ENCODE data around the gene HACD2. TPM values are rescaled to one million over a fixed set of nuclear protein-coding genes. Genes with fewer than 3 reads are reported as not detected.

HACD2 gene
- polyA plus RNA-seq, 1 donor (not counting 4 experiments of a cell fraction or from before 2014, with no cell fraction given) = 124 TPM

- FAIRE-seq (no peak), DNase-seq (ENCODE audit: low read depth, low spot score) (no peak)
- H4K20me1 ChIP-seq (ENCODE audit: control insufficient read depth, extremely low read depth, insufficient read depth, low read length) = no peaks in the 10 kb centered on the region
- peaks cover 2% of the 10 kb centered on the region for H3K9me3 ChIP-seq (ENCODE audit: control insufficient read depth, low read depth, low read length)
- H3K27me3 ChIP-seq (ENCODE audit: control insufficient read depth, extremely low read depth, insufficient read depth, low read length) = no peaks in the 10 kb centered on the region
- no peak overlapping the region for H2AFZ ChIP-seq (ENCODE audit: control insufficient read depth, low read length)
- H3K36me3 ChIP-seq (ENCODE audit: control insufficient read depth in 2 of 2, extremely low read depth in 1 of 2, insufficient read depth in 2 of 2, low read length in 2 of 2) = peaks cover 6 to 9% of the 10 kb centered on the region in 2 experiments
- dilution Hi-C loops (cut with MboI; ENCODE audit: extremely low pct_ligation_motif_present, low sequenced_read_pairs) = no loop called here
- H3K4me2 ChIP-seq (ENCODE audit: control insufficient read depth, extremely low read depth, insufficient read depth, low read depth, low read length) = no peak overlapping the region
- no peak overlapping the region for H3K4me3 ChIP-seq (ENCODE audit: control insufficient read depth in 2 of 3, extremely low read depth in 1 of 3, insufficient read depth in 2 of 3, low read depth in 1 of 3, low read length in 3 of 3)
- TF ChIP-seq EZH2 (IDR thresholded peaks at IDR 0.05; ENCODE audit: low read length) = no peak
- TF ChIP-seq, protein P1, sequence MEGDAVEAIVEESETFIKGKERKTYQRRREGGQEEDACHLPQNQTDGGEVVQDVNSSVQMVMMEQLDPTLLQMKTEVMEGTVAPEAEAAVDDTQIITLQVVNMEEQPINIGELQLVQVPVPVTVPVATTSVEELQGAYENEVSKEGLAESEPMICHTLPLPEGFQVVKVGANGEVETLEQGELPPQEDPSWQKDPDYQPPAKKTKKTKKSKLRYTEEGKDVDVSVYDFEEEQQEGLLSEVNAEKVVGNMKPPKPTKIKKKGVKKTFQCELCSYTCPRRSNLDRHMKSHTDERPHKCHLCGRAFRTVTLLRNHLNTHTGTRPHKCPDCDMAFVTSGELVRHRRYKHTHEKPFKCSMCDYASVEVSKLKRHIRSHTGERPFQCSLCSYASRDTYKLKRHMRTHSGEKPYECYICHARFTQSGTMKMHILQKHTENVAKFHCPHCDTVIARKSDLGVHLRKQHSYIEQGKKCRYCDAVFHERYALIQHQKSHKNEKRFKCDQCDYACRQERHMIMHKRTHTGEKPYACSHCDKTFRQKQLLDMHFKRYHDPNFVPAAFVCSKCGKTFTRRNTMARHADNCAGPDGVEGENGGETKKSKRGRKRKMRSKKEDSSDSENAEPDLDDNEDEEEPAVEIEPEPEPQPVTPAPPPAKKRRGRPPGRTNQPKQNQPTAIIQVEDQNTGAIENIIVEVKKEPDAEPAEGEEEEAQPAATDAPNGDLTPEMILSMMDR (optimal IDR thresholded peaks at IDR 0.05 in 1 of 3, IDR thresholded peaks at IDR 0.05 in 1 of 3, conservative IDR thresholded peaks at IDR 0.05 in 1 of 3; ENCODE audit: extremely low read depth in 1 of 3, insufficient read depth in 2 of 3, low read length in 3 of 3) = no peak
- peaks cover 6% of the 10 kb centered on the region for H3K4me1 ChIP-seq (ENCODE audit: control insufficient read depth, extremely low read depth, insufficient read depth, low read length)
- peaks cover 23% of the 10 kb centered on the region for H3K79me2 ChIP-seq (ENCODE audit: control insufficient read depth, insufficient read depth, low read length)
- H3K27ac ChIP-seq (ENCODE audit: control insufficient read depth, insufficient read depth, low read length) = no peak overlapping the region
- H3K9ac ChIP-seq (ENCODE audit: control insufficient read depth, extremely low read depth, insufficient read depth, low read length) = no peak overlapping the region
- H3K9me1 ChIP-seq (ENCODE audit: control insufficient read depth, extremely low read depth, insufficient read depth, low read length) = no peaks in the 10 kb centered on the region
These were observed 8.5 kb upstream of the HACD2 start for GRCh38 chr3:123593381-123593780.

DNA sequence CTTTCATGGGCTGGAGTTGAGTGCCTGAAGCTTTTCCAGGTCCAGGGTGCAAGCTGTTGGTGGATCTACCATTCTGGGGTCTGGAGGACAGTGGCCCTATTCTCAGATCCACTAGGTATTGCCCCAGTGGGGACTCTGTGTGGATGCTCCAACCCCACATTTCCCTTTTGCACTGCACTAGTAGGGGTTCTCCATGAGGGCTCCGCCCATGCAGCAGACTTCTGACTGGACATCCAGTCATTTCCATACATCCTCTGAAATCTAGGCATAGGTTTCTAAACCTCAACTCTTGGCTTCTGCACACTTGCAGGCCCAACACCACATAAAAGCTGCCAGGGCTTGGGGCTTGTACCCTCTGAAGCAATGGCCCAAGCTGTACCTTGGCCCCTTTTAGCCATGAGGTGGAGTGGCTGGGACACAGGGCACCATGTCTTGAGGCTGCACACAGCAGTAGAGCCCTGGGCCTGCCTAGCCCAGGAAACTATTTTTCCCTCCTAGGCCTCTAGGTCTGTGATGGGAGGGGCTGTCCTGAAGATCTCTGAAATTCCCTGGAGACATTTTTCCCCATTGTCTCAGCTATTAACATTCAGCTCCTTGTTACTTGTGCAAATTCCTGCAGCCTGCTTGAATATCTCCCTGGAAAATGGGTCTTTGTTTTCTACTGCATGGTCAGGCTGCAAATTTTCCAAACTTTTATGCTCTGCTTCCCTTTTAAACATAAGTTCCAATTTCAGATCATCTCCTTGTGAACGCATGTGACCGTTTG, 6.0 kb upstream of the HACD2 start:
- H3K4me1 ChIP-seq (ENCODE audit: control insufficient read depth, extremely low read depth, insufficient read depth, low read length) = peaks cover 14% of the 10 kb centered on the region
- H3K9me1 ChIP-seq (ENCODE audit: control insufficient read depth, extremely low read depth, insufficient read depth, low read length) = no peaks in the 10 kb centered on the region
- dilution Hi-C loops (cut with MboI; ENCODE audit: extremely low pct_ligation_motif_present, low sequenced_read_pairs) = no loop called here
- H3K79me2 ChIP-seq (ENCODE audit: control insufficient read depth, insufficient read depth, low read length) = peaks cover 25% of the 10 kb centered on the region
- peaks cover 4 to 7% of the 10 kb centered on the region in 2 experiments for H3K36me3 ChIP-seq (ENCODE audit: control insufficient read depth in 2 of 2, extremely low read depth in 1 of 2, insufficient read depth in 2 of 2, low read length in 2 of 2)
- H2AFZ ChIP-seq (ENCODE audit: control insufficient read depth, low read length) = no peak overlapping the region
- no peak overlapping the region for H3K27ac ChIP-seq (ENCODE audit: control insufficient read depth, insufficient read depth, low read length)
- no peaks in the 10 kb centered on the region for H4K20me1 ChIP-seq (ENCODE audit: control insufficient read depth, extremely low read depth, insufficient read depth, low read length)
- peaks cover 2% of the 10 kb centered on the region for H3K9me3 ChIP-seq (ENCODE audit: control insufficient read depth, low read depth, low read length)
- no peak overlapping the region for H3K4me2 ChIP-seq (ENCODE audit: control insufficient read depth, extremely low read depth, insufficient read depth, low read depth, low read length)
- TF ChIP-seq, protein P1 (optimal IDR thresholded peaks at IDR 0.05 in 1 of 3, IDR thresholded peaks at IDR 0.05 in 1 of 3, conservative IDR thresholded peaks at IDR 0.05 in 1 of 3; ENCODE audit: extremely low read depth in 1 of 3, insufficient read depth in 2 of 3, low read length in 3 of 3) = no peak
- TF ChIP-seq EZH2 (IDR thresholded peaks at IDR 0.05; ENCODE audit: low read length) = no peak
- FAIRE-seq = no peak
- no peaks in the 10 kb centered on the region for H3K27me3 ChIP-seq (ENCODE audit: control insufficient read depth, extremely low read depth, insufficient read depth, low read length)
- DNase-seq (ENCODE audit: low read depth, low spot score) = no peak
- H3K4me3 ChIP-seq (ENCODE audit: control insufficient read depth in 2 of 3, extremely low read depth in 1 of 3, insufficient read depth in 2 of 3, low read depth in 1 of 3, low read length in 3 of 3) = no peak overlapping the region
- H3K9ac ChIP-seq (ENCODE audit: control insufficient read depth, extremely low read depth, insufficient read depth, low read length) = no peak overlapping the region

Data from keratinocyte (primary cell).